Jurkat, Clone E6-1 (cell line): ENCODE results near the gene MPDU1. TPM values are rescaled to one million over a fixed set of nuclear protein-coding genes. Genes with fewer than 3 reads are reported as not detected.

ENCODE experiments used
- DNase-seq: peaks from one replicate; pipeline ENCODE4 v3.0.0-alpha.2; 2011; ENCODE audit warnings: low read depth, low spot score
- H3K4me3 ChIP-seq: 2 replicates; pipeline ENCODE4 v1.5.1; 2011; ENCODE audit warnings: mild to moderate bottlenecking, low read length, control low read depth, moderate library complexity
- polyA plus RNA-seq: library from polyadenylated mRNA; unstranded; fragments of >200 nt; gene quantifications from one replicate; pipeline ENCODE4 v1.2.1, GENCODE V29; 2012; ENCODE audit warnings: missing spikeins; ENCODE audit not compliant: insufficient read length, insufficient read depth

MPDU1 gene
- polyA plus RNA-seq: 157 TPM

DNA sequence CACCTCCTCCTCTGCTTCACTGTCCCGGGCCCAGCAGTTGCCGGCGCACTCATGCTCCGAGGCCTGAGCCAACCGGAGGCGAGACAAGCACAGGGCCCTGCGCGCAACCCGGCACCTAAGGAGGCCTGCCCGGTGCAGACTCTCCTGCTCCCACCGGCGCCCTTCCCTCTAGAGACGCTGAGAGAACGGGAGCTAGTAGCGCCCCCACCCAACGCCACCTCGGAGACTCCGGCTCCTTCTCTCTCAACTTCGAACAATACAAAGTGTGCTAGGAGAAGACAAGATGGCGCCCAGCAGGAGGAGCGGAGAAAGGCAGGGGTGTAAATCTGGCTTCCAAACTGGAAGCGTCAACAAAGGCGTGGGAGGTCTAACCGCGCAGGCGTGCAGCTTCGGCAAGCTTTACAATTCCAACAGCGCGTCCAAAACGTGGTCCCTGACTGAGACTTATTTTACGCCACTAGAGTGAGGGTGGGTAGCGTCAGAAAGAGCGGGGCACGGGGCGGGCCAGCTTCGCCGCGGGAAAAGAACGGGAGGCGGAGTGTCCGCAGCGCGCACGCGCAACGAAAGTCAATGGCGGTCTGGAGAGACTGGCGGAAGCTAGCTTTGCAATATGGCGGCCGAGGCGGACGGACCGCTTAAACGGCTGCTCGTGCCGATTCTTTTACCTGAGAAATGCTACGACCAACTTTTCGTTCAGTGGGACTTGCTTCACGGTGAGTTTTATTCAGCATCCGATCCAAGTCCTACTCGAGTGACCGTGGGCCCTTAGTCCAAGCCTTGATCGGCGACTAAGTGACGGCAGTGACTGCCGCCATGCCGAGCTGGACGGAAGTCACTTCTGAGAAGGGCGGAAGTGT, at the start of gene MPDU1:
Gene MPDU1 (plus strand): TSS at position 600 of the 857 bp plus-strand sequence. CDS start 11 bp downstream, at position 611.
- DNase-seq: peak; percentile 94
- H3K4me3 ChIP-seq: peak within 1 kb of the TSS; percentile 69

DNA sequence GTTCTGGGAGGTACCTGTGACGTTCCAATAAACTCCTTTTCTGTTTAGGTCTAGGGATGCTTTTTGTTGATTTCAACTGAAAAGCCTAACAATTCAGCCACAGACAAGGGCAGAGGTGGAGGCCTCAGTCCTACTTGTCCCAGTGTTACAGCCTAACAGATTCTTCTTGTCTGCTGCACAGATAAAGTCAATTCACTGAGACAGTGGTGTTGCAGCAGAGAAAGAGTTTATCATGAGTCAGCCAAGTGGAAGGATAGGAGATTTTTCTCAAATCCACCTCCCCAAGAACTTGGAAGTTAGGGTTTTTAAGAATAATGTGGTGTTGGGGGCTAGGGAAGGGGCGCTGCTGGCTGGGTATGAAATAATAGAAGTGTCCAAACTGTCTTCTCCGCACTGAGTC, 45.6 kb upstream of the MPDU1 start:
- no peak for DNase-seq
- no peak overlapping the region for H3K4me3 ChIP-seq

DNA sequence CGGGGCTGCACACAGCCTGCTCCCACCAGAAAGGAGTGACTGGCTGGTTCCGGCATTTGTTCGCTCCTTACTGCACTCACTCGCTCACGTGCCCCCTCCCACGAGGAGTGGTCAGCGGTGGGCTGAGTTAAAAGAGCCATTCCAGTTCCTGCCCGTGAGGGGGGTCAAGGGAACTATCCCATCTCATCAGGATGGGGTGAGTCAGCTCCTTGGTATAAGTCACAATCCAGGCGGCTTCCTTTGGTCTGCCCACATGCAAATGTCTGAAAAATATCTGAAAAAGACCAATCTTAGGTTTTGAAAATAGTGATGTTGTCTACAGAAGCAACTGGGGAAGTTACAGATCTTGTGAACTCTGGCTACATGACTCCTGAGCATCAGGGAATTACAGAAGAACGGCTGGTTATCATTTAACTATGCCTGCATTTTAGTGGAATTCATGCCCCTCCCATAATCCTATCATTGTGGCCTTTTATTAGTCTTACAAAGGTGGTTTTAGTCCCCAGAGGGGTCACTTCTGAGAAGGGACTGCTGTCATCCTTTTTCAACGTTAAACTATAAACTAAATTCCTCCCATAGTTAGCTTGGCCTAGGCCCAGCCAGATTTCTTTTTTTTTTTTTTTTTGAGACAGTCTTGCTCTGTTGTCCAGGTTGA, 44.6 kb upstream of the MPDU1 start:
- no peak for DNase-seq
- no peak overlapping the region for H3K4me3 ChIP-seq

DNA sequence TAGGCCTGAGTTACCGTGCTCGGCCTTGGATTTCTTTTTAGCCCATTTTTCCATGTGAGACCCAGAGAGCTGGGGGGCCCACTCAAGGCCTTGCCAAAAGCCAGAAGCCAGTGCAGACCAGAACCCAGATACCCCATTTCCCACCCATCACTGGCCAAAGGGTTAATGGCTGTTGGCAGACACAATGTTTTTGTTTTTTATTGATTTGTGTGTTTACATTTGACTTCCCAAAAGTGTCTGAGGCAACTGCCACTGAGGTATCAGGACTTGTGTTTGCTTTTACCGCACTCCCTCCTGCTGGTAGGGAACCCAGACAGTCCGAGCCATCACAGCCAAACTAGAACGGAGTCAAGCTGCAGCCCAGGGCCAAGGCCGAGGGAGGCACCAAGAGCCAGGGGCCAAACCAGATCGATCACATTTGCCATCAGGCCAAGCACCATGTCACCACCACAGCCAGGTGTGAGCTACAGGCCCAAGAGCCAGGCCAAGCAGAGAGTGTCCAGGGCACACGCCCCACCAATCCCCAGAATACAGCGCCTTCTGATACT, 42.5 kb upstream of the MPDU1 start:
- DNase-seq: no peak

DNA sequence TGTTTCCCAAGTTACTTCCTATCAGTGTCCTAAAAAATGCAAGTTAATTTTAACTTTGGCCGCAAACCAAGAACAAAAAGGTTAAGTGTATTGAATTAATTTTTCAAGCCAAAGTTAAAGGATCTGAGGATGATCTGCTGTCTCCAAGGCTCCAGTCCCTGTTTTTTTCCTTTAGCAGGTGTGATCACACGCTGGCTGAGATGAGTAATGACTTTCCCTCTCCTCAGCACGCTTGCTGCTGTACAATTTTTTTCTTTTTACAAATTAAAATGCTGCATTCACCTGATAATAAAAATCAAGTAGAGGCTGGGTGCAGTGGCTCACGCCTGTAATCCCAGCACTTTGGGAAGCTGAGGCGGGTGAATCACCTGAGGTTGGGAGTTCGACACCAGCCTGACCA, 38.7 kb upstream of the MPDU1 start:
- DNase-seq: no peak
- no peak overlapping the region for H3K4me3 ChIP-seq

More for the DNA sequence above, 42.5 kb upstream of the MPDU1 start:
- H3K4me3 ChIP-seq: no peak overlapping the region

DNA sequence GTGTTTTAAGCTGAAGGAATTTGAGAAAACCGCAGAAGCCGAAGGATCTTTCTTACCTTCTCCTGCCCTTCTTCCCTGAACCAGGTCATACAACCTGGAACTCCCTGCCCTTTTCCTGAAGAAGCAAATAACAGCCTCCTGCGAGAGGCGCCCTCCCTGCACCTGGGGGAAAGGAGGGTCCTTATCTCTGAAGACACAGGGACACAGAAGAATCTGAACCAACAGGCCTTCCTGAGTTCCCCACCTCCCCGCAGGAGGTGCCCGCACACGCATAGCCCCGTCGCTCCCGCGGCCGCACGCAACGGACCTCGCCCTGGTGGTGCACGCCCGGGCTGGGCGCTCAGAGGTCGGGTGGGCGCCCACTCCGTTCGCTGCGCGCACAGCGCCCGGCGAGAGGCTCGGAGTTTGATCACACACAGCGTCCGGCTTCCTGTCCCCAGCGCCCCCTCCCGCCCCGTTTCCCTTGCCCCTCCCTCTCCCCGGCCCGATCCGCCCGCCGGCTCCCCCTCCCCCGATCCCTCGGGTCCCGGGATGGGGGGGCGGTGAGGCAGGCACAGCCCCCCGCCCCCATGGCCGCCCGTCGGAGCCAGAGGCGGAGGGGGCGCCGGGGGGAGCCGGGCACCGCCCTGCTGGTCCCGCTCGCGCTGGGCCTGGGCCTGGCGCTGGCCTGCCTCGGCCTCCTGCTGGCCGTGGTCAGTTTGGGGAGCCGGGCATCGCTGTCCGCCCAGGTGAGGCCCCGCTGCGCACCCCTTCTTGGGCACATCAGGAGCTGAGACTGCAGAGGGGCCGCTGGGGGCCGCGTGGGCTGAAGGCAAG, 34.9 kb upstream of the MPDU1 start, which contains the start of gene TNFSF12:
Gene TNFSF12 (plus strand): TSS at position 474 of the 816 bp plus-strand sequence. CDS start 96 bp downstream, at position 570.
- no peak for DNase-seq
- H3K4me3 ChIP-seq: peak within 1 kb of the TSS; percentile 50

DNA sequence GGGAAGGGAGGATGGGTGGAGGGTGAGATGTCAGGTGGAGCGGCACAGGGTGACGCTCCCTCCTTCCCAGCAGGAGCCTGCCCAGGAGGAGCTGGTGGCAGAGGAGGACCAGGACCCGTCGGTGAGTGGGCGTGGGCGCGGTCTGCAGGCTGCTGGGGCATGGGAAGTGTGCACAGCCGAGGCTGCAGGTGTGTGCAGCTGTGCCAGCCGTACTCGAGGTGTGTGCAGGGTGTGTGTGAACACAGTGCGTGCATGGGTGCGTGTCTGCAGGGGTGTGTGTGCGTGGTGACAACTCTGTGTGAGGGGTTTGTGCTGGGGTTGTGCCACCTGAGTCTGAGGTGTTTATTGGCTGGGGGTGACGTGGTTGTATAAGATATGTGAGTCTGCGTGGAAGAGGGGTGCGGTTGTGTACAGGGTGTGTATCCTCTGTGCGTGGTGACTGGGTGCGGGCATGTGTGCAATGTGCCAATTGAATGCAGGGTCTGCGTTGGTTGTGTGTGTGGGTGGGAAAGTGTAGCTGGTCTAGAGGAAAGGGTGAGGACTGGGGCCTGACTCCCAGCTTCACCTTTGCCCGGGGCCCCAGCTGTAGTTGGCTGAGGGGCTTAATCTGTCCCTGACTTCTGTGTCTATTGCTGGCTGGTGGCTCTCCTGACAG, 34.1 kb upstream of the MPDU1 start:
- no peak for DNase-seq
- no peak overlapping the region for H3K4me3 ChIP-seq

DNA sequence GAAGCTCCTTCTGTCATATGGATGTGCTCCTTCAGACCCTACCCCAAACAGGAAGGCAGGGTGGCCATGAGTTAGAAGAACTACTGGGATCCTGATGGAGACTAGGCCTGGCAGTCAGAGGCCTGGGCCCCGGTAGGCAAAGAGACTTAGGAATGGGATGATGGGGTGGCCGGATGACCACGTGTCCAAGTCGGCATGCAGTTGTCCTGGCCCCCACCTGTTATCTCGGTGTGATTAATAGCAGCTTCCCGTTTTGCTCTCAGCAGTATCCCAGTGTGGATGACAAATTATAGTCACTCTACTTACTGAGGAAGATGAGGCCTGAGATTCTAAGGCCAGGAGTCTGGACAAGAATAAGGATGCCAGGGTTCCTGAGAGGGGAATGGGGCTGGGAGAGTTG, 33.3 kb upstream of the MPDU1 start:
- DNase-seq: no peak
- H3K4me3 ChIP-seq: no peak overlapping the region

DNA sequence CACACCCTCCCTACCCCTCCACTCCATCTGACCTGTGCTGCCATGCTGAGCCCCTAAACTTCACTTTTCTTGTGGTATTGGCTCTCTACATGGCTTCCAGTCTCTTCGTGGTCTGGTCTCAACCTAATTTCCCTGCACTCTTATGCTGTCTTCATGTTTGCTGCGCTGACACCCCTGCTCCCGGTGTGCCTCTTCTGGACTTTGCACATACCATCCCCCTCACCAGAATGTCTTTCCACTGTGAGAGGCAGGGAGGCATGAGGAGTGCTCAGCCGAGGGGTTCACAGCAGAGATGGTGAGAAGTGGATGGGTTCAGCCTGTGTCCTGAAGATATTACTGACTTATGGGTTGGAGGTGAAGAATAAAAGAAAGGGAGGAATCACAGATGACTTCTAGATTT, 32.3 kb upstream of the MPDU1 start:
- DNase-seq: no peak
- no peak overlapping the region for H3K4me3 ChIP-seq

DNA sequence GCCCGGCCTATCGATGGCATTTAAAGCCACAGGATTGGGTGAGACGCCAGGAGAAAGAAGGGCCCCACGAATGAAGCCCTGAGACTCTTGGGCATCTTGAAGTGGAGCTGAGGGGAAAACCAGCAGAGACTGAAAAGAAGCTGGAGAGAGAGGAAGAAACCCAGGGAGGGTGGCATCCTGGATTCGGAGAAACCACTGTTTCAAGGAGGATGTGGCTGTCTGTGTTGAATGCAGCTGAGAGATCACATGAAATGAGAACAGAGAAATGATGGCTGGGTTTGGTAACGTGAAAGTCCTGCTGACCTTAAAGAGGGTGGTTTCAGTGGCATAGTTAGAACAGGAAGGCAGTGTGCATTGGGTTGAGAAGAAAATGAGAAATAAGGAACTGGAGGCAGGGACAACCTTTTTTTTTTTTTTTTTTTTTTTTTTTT, 31.0 kb upstream of the MPDU1 start:
- DNase-seq: peak; percentile 67
- H3K4me3 ChIP-seq: no peak overlapping the region

DNA sequence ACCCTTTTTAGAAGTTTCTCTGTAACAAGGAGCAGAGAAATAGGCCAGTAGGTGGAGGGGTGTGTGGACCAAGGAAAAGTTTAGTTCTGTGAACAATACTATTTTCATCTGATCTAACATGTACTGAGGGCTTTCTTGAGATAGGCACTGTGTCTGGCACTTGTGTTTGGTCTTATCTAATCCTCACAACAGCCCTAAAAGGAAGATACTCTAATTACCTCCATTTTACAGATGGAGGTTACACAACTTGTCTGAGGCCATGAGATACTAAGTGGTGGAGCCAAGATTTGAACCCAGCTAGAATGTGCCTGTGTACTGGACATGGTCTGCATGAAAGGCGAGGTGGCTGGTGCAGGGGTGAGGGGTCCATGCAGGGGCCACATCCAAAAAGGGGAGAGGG, 30.3 kb upstream of the MPDU1 start:
- H3K4me3 ChIP-seq: no peak overlapping the region
- DNase-seq: no peak

DNA sequence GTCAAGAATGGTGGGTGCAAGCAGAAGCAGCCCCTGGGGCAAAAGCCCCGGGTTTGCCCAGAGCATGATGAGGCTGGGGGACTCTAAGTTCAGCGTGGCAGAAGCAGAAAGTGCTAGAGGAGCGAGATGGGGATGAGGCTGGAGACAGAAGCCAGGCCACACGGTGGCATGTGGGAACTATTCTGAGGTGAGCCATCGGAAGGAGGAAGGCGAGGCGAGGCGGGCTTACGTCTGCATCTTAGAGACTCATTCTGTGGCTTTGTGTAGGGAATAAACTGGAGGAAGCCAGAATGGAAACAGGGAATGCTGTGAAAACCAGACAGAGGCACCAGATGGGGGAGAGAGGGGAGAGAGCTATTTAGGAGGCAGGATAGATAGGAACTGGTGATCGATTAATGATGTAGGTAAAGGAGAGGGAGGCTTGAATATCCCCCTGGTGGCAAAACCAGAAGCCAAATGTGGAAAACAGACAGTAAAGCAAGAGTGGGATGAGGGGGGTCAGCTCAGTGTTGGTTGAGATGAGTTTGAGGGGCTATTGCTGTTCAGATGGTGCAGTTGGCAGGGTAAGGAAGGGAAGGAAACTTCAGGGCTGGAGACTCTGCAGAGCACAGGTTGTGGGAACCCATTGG, 28.2 kb upstream of the MPDU1 start:
- no peak overlapping the region for H3K4me3 ChIP-seq
- DNase-seq: no peak

DNA sequence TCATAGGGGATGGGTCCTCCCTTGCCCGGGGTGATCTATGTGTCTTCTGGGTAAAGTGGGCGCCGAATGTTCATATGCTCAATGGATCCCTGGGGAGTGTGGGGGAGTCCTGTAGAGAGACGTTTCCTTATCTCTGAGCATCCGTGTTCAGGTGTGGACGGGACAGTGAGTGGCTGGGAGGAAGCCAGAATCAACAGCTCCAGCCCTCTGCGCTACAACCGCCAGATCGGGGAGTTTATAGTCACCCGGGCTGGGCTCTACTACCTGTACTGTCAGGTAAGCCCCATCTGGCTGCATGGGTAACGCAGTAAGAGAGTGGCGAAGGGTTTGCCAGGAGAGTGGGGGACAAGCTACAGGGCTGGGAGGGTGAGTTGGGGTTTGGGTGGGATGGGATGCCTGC, 27.0 kb upstream of the MPDU1 start:
- no peak for DNase-seq

DNA sequence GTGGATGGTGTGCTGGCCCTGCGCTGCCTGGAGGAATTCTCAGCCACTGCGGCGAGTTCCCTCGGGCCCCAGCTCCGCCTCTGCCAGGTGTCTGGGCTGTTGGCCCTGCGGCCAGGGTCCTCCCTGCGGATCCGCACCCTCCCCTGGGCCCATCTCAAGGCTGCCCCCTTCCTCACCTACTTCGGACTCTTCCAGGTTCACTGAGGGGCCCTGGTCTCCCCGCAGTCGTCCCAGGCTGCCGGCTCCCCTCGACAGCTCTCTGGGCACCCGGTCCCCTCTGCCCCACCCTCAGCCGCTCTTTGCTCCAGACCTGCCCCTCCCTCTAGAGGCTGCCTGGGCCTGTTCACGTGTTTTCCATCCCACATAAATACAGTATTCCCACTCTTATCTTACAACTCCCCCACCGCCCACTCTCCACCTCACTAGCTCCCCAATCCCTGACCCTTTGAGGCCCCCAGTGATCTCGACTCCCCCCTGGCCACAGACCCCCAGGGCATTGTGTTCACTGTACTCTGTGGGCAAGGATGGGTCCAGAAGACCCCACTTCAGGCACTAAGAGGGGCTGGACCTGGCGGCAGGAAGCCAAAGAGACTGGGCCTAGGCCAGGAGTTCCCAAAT, 26.4 kb upstream of the MPDU1 start:
- no peak for DNase-seq
- H3K4me3 ChIP-seq: no peak overlapping the region

More for the DNA sequence above, 27.0 kb upstream of the MPDU1 start:
- no peak overlapping the region for H3K4me3 ChIP-seq

DNA sequence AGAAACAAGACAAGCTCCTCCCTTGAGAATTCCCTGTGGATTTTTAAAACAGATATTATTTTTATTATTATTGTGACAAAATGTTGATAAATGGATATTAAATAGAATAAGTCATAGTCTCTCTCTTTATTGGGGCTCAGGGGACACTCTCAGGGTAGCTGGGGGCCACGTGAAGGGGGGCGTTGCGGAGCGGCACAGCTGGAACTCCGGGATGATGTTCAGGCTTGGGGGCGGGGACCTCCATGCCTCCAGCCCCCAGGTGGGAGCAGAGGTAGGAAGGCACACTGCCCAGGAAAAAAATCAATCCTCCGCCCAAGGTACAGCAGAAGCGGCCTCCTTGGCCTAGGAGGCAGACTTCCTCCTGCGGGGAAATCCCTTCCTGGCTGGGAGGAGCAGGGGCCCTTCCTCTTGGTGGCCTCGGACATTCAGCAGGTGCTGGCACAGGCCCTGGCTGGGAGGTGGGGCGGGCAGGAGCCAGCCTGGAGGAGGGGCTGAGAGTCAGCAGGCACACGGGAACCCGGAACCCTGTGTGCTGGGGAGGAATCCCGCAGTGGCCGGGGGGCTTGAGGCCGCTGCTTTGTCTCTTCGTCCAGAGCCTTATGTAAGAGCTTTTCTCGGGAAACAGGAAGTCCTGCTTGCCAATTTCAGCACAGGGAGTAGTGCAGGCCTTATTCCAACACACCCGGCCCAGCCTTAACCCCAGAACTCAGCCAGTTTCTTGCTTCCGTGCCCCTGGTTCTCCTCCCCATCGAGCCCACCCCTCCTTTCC, 25.7 kb upstream of the MPDU1 start:
- no peak for DNase-seq
- H3K4me3 ChIP-seq: no peak overlapping the region

DNA sequence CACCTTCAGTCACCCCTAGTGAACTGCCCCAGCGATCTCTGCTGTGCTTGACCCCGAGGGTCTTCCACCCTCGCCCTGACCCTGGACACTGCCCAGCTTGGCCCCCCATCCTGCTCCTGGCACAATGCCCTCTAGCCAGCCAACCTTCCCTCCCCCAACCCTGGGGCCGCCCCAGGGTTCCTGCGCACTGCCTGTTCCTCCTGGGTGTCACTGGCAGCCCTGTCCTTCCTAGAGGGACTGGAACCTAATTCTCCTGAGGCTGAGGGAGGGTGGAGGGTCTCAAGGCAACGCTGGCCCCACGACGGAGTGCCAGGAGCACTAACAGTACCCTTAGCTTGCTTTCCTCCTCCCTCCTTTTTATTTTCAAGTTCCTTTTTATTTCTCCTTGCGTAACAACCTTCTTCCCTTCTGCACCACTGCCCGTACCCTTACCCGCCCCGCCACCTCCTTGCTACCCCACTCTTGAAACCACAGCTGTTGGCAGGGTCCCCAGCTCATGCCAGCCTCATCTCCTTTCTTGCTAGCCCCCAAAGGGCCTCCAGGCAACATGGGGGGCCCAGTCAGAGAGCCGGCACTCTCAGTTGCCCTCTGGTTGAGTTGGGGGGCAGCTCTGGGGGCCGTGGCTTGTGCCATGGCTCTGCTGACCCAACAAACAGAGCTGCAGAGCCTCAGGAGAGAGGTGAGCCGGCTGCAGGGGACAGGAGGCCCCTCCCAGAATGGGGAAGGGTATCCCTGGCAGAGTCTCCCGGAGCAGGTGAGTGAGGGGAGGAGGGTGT, 24.9 kb upstream of the MPDU1 start, which contains the start of gene TNFSF13:
Gene TNFSF13 (plus strand): TSS at position 207 of the 776 bp plus-strand sequence. CDS start 290 bp downstream, at position 497.
- DNase-seq: no peak
- H3K4me3 ChIP-seq: no peak within 1 kb of the TSS
